HCEC 1CT (cell line): ENCODE results near the gene NELL2.

Source experiments
- DNase-seq: peaks from one replicate; pipeline ENCODE4 v3.0.0-alpha.2; 2017

NELL2 gene

GRCh38 chr12:44523828-44524227 lies 352.3 kb downstream of the NELL2 start:
- no peak for DNase-seq

DNA sequence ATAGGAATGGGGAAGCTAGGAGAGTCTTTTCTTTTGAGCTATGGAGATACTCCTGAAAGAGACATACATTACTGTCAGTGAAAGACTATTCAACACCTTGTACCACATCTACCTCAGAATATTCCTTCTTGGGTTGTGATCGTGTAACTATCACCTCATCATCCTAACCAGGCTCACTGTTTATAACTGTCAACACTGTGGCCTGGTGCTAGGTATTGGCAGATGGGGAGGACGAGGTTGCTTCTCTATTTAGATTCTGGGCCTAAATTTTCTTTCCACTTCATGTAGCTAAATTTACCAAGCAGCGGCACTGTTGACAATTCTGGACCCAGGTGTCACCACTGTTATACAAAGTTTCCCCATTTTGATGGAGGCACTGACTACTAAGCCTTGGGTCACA lies 354.4 kb downstream of the NELL2 start:
- no peak for DNase-seq

GRCh38 chr12:44519931-44520330 lies 356.2 kb downstream of the NELL2 start:
- no peak for DNase-seq

DNA sequence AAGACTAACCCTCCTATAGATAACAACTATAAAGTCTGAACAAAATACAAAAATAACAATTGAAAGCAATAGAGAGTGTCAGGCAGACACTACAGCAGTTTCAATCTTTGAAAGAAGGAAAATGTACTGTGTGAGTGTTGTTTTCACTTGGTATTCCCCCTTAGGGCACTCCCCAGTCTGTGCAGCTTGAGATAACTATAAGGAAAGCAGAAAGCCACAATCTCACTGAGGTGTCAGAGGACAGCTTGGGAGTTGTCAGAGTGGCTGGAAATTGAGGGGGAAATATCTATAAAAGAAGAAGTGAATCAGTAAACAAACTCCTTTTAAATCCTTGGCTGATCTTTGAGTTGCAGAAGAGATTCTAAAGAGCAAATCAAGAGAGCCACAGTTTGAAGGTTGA lies 364.8 kb downstream of the NELL2 start:
- no peak for DNase-seq

DNA sequence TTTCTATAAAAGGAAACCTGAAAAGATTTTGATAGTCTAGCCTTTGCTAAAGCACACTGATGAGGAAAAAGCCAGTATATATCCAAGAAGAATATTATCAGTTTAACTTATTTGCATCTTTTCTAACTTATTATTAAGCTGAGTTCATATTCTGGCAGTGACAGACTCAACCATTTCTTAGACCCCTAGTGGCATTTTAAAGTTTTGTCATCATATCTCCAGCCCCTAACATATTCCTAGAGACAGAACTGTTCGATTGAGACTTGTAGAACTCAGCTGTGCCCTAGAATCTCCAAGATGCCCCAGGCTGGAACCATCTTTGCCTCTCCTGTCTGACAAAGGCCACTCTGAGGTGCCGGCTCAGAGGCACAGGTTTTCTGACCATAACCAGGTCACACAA lies 365.6 kb downstream of the NELL2 start:
- DNase-seq, result no peak

GRCh38 chr12:44510076-44510475 lies 366.0 kb downstream of the NELL2 start:
- DNase-seq, result no peak

DNA sequence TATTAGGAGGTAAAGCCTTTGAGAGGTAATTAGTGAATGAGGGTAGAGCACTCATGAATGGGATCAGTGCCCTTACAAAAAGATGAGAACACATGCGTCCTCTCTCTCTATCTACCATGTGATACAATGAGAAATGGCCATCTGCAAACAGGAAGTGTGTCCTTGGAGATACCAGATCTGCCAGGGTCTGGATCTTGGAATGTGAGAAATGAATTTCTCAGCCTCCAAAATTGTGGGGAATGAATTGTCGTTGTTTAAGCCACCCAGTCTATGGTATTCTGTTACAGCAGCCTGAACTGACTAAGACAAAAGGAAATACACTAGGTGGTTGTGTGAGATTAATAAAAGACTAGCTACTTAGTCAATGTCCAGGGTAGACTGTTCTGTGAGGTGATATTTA lies 366.6 kb downstream of the NELL2 start:
- no peak for DNase-seq

- DNase-seq, result no peak
These were observed 368.7 kb downstream of the NELL2 start for GRCh38 chr12:44507461-44507860.

- DNase-seq, result no peak
These were observed 371.3 kb downstream of the NELL2 start for GRCh38 chr12:44504799-44505198.

DNA sequence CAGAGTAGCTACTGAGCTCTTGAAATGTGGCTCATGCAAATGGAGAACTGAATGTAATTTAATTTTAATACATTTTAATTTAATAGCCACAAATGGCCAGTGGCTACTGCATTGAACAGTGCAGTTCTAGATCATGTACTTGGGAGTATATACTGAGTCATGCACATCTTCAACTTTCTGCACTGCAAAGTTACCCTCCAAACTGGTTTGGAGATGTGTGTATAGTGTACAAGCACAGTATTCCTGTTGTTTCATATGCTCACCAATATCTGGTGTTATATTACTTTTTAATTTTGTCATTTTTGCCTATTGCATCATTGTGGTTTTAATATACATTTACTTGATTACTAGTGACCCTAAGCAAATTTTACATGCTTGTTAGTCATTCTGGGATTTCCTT lies 372.8 kb downstream of the NELL2 start:
- no peak for DNase-seq

GRCh38 chr12:44502681-44503080 lies 373.4 kb downstream of the NELL2 start:
- DNase-seq, result no peak

- DNase-seq, result no peak
These were observed 375.7 kb downstream of the NELL2 start for GRCh38 chr12:44500423-44500822.

- DNase-seq, result no peak
These were observed 379.1 kb downstream of the NELL2 start for GRCh38 chr12:44497044-44497443.

DNA sequence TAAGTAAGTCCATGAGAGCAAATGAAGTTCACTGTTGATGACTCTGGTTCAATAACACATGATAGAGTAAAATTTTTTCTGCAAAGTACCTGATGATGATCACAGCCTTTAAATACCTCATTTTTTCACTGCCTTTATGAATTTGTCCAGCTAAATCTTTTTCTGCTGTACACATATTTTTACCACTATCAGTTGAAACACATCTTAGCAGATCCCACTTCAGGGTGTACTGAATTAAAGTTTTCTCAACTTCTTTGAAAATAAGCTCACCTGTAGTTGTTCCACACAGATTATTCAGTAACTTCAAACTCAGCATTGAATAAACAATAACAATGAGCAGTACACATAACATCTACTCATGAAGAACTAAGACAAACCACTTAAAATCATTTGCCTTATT lies 385.9 kb downstream of the NELL2 start:
- DNase-seq, result no peak

- no peak for DNase-seq
These were observed 387.9 kb downstream of the NELL2 start for GRCh38 chr12:44488180-44488579.

DNA sequence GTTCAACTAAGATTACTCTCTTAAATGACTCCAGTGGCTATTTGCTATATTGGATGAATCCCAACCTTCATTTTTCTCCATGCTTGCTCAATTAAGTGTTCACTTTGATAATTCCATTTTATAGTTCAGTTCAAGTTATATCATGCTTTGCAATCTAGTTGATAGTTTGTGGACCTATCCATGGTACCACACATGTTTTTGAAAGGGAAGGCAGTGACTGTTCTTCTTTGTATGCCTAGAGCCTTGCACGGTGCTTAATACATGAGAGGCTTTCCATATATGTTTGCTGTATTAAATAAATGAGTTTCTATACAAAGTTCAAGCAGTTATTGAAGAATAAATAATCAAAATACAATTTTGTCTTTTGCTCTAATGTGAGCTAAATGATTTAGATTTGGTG lies 391.3 kb downstream of the NELL2 start:
- DNase-seq, result no peak

GRCh38 chr12:44477331-44477980 lies 398.7 kb downstream of the NELL2 start:
- no peak for DNase-seq

DNA sequence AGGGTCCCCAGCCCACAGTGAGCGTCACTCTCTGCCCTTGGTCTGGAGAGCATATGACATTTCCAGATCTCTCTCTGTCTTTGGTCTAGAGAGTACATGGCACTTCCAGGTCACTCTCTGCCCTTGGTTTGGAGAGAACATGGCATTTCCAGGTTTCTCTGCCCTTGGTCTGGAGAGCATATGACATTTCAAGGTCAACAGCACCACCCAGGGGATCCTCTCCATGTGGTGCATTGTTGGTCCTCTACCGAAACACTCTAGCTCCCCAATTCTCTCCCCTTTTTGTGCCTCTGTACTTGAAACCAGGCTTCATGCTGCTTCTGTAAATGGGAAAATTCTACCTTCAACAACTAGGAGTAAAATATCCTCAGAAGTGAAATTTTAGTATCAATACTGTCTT lies 399.4 kb downstream of the NELL2 start:
- no peak for DNase-seq

- no peak for DNase-seq
These were observed 411.0 kb downstream of the NELL2 start for GRCh38 chr12:44465139-44465538.

- DNase-seq, result no peak
These were observed 411.9 kb downstream of the NELL2 start for GRCh38 chr12:44464180-44464579.

DNA sequence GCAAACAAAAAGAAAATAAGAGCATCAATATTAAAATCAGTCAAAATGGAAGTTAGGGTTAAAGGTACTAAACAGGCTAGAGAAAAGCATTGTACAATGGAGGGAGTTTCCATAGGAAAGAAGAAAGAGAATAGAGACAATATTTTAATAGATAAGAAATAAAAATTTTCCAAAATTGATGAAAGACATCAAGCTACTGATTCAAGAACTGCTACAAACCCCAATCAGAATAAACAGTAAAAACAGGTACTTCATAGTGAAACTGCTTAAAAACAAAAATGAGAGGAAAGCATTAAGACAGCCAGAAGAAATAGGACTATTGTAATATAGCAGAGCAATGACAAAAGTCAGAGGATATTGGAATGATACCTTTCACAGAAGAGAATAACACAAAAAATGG lies 413.4 kb downstream of the NELL2 start:
- DNase-seq, result no peak

DNA sequence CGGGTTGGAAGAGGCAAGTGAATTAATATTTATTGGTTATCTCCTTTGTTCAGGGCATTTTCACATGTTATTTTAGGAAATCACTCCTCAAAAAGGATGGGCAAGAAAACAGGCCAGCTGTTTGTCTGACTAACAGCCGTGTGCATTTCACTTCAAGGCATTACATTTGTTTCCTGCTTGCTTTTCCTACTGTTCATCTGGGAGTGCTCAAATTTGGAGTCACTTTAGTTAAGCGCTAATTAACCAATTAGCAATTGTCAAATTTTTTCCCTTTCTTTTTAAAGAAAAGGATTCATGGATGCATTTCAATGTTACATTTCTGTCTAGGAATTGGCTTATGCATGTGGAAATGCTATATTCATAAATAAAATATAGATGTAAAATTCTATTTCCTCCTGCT lies 415.9 kb downstream of the NELL2 start:
- DNase-seq, result no peak

DNA sequence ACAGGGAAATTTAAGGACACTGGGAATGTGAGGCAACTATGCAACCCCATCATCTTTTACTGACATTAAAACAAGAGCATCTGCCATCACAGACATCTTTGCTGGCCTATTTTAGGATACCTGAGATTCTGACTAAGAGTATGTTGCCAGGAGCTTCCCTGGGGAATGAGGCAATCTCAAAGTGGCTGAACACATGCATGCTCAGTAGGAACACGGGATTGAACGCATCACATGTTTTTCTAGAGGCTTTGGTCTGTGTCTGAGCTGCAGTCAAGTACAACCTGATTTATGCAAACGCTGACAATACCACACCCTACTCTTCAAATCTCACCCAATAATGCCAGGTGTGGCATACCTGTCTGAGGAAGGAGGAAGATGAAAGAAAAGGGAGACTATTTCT lies 416.5 kb downstream of the NELL2 start:
- no peak for DNase-seq
